Measurements from ENCODE around the gene AIRE.

Gene AIRE

GRCh38 chr21:44282370-44282769 lies 3.3 kb upstream of the AIRE start:
- TF ChIP-seq MAX (IDR thresholded peaks at IDR 0.05) (no peak), RAD21 (IDR thresholded peaks at IDR 0.05; ENCODE audit: low read depth) (no peak)

GRCh38 chr21:44283948-44284347 lies 1.7 kb upstream of the AIRE start:
- no peak for TF ChIP-seq CREB1 (IDR thresholded peaks at IDR 0.05; ENCODE audit: low read depth)
- TF ChIP-seq ZBTB7A (IDR thresholded peaks at IDR 0.05; ENCODE audit: low read depth), result no peak
- no peak for TF ChIP-seq CEBPB (IDR thresholded peaks at IDR 0.05)
- TF ChIP-seq USF1 (IDR thresholded peaks at IDR 0.05), result no peak
- no peak for TF ChIP-seq TAF1 (IDR thresholded peaks at IDR 0.05; ENCODE audit: low read depth)
- no peak for TF ChIP-seq TCF12 (IDR thresholded peaks at IDR 0.05; ENCODE audit: low read depth)
- no peak for TF ChIP-seq TEAD4 (IDR thresholded peaks at IDR 0.05)
- TF ChIP-seq EGR1 (IDR thresholded peaks at IDR 0.05), result no peak
- TF ChIP-seq RAD21 (IDR thresholded peaks at IDR 0.05; ENCODE audit: low read depth), result no peak
- no peak for TF ChIP-seq MAX (IDR thresholded peaks at IDR 0.05)
- no peak for TF ChIP-seq EP300 (IDR thresholded peaks at IDR 0.05; ENCODE audit: borderline replicate concordance)
- no peak for TF ChIP-seq NFIC (IDR thresholded peaks at IDR 0.05)
- TF ChIP-seq YY1 (IDR thresholded peaks at IDR 0.05; ENCODE audit: low read depth), result no peak
- TF ChIP-seq FOXM1 (IDR thresholded peaks at IDR 0.05; ENCODE audit: borderline replicate concordance, low read depth), result no peak

- TF ChIP-seq FOXM1 (IDR thresholded peaks at IDR 0.05; ENCODE audit: borderline replicate concordance, low read depth), result no peak
- no peak for TF ChIP-seq EP300 (IDR thresholded peaks at IDR 0.05; ENCODE audit: borderline replicate concordance)
- TF ChIP-seq EGR1 (IDR thresholded peaks at IDR 0.05), result no peak
- no peak for TF ChIP-seq CREB1 (IDR thresholded peaks at IDR 0.05; ENCODE audit: low read depth)
- TF ChIP-seq NFIC (IDR thresholded peaks at IDR 0.05), result no peak
- TF ChIP-seq TEAD4 (IDR thresholded peaks at IDR 0.05), result no peak
- no peak for TF ChIP-seq TAF1 (IDR thresholded peaks at IDR 0.05; ENCODE audit: low read depth)
- TF ChIP-seq ZBTB7A (IDR thresholded peaks at IDR 0.05; ENCODE audit: low read depth), result no peak
- TF ChIP-seq MAX (IDR thresholded peaks at IDR 0.05), result no peak
- TF ChIP-seq YY1 (IDR thresholded peaks at IDR 0.05; ENCODE audit: low read depth), result no peak
Observed at GRCh38 chr21:44286086-44286715, 525 bp downstream of the AIRE start.

GRCh38 chr21:44286716-44287632 lies 1.3 kb downstream of the AIRE start:
- no peak for TF ChIP-seq CEBPB (IDR thresholded peaks at IDR 0.05)
- no peak for TF ChIP-seq EGR1 (IDR thresholded peaks at IDR 0.05)
- TF ChIP-seq USF1 (IDR thresholded peaks at IDR 0.05), result no peak
- TF ChIP-seq MAX (IDR thresholded peaks at IDR 0.05), result no peak
- no peak for TF ChIP-seq EP300 (IDR thresholded peaks at IDR 0.05; ENCODE audit: borderline replicate concordance)
- no peak for TF ChIP-seq ZBTB7A (IDR thresholded peaks at IDR 0.05; ENCODE audit: low read depth)
- no peak for TF ChIP-seq FOXM1 (IDR thresholded peaks at IDR 0.05; ENCODE audit: borderline replicate concordance, low read depth)
- TF ChIP-seq TAF1 (IDR thresholded peaks at IDR 0.05; ENCODE audit: low read depth), result no peak
- TF ChIP-seq TCF12 (IDR thresholded peaks at IDR 0.05; ENCODE audit: low read depth), result no peak
- TF ChIP-seq RAD21 (IDR thresholded peaks at IDR 0.05; ENCODE audit: low read depth), result no peak
- no peak for TF ChIP-seq TEAD4 (IDR thresholded peaks at IDR 0.05)
- TF ChIP-seq NFIC (IDR thresholded peaks at IDR 0.05), result no peak
- TF ChIP-seq REST (IDR thresholded peaks at IDR 0.05; ENCODE audit: low read depth), result no peak
- no peak for TF ChIP-seq YY1 (IDR thresholded peaks at IDR 0.05; ENCODE audit: low read depth)
- no peak for TF ChIP-seq CREB1 (IDR thresholded peaks at IDR 0.05; ENCODE audit: low read depth)

- TF ChIP-seq EGR1 (IDR thresholded peaks at IDR 0.05), result no peak
- no peak for TF ChIP-seq FOXM1 (IDR thresholded peaks at IDR 0.05; ENCODE audit: borderline replicate concordance, low read depth)
- TF ChIP-seq RAD21 (IDR thresholded peaks at IDR 0.05; ENCODE audit: low read depth), result no peak
- TF ChIP-seq NFIC (IDR thresholded peaks at IDR 0.05), result no peak
- TF ChIP-seq TCF12 (IDR thresholded peaks at IDR 0.05; ENCODE audit: low read depth), result no peak
- TF ChIP-seq CEBPB (IDR thresholded peaks at IDR 0.05), result no peak
- no peak for TF ChIP-seq REST (IDR thresholded peaks at IDR 0.05; ENCODE audit: low read depth)
- TF ChIP-seq EP300 (IDR thresholded peaks at IDR 0.05; ENCODE audit: borderline replicate concordance), result no peak
- TF ChIP-seq TEAD4 (IDR thresholded peaks at IDR 0.05), result no peak
- TF ChIP-seq TAF1 (IDR thresholded peaks at IDR 0.05; ENCODE audit: low read depth), result no peak
- no peak for TF ChIP-seq ZBTB7A (IDR thresholded peaks at IDR 0.05; ENCODE audit: low read depth)
- TF ChIP-seq USF1 (IDR thresholded peaks at IDR 0.05), result no peak
- no peak for TF ChIP-seq MAX (IDR thresholded peaks at IDR 0.05)
- TF ChIP-seq YY1 (IDR thresholded peaks at IDR 0.05; ENCODE audit: low read depth), result no peak
- TF ChIP-seq CREB1 (IDR thresholded peaks at IDR 0.05; ENCODE audit: low read depth), result no peak
Observed at GRCh38 chr21:44288251-44289110, 2.8 kb downstream of the AIRE start.
